Smooth muscle cell (in vitro differentiated cells): ENCODE measurements around the gene FAHD1. TPM values are rescaled to one million over a fixed set of nuclear protein-coding genes. Genes with fewer than 3 reads are reported as not detected.

Experiments
- DNase-seq: peaks from one replicate; lab custom pipeline; 2025; ENCODE audit not compliant: unreplicated experiment; lab: John Stamatoyannopoulos, UW
- H2AFZ ChIP-seq: fragments of 200-600 bp; sonication (generic); 2 replicates; pipeline ENCODE4 v1.6.0; 2016; ENCODE audit warnings: antibody characterized with exemption, low read depth, mild to moderate bottlenecking
- H3F3A ChIP-seq: fragments of 200-600 bp; sonication (generic); 2 replicates; pipeline ENCODE4 v1.6.0; 2017; ENCODE audit warnings: antibody characterized with exemption, low read depth
- H3K27ac ChIP-seq: fragments of 200-600 bp; sonication (generic); 2 replicates; pipeline ENCODE4 v1.5.1; 2016; ENCODE audit warnings: low read depth, mild to moderate bottlenecking
- H3K27me3 ChIP-seq: fragments of 200-600 bp; sonication (generic); 2 replicates; pipeline ENCODE4 v1.6.1; 2016; ENCODE audit warnings: low read depth, mild to moderate bottlenecking
- H3K36me3 ChIP-seq: fragments of 200-600 bp; sonication (generic); 2 replicates; pipeline ENCODE4 v1.5.1; 2016; ENCODE audit warnings: low read depth
- H3K4me1 ChIP-seq: fragments of 200-600 bp; sonication (generic); 2 replicates; pipeline ENCODE4 v1.5.1; 2016; ENCODE audit warnings: low read depth
- H3K4me2 ChIP-seq: fragments of 200-600 bp; sonication (generic); 2 replicates; pipeline ENCODE4 v1.6.0; 2016; ENCODE audit warnings: mild to moderate bottlenecking
- H3K4me3 ChIP-seq: fragments of 200-600 bp; sonication (generic); 2 replicates; pipeline ENCODE4 v1.5.1; 2016; ENCODE audit warnings: mild to moderate bottlenecking
- H3K79me2 ChIP-seq: fragments of 200-600 bp; sonication (generic); 2 replicates; pipeline ENCODE4 v1.6.0; 2016; ENCODE audit warnings: low read depth, mild to moderate bottlenecking
- H3K9ac ChIP-seq: fragments of 200-600 bp; sonication (generic); 2 replicates; pipeline ENCODE4 v1.6.0; 2016; ENCODE audit warnings: low read depth
- H3K9me3 ChIP-seq: fragments of 200-600 bp; sonication (generic); replicated peaks from 2 replicates; pipeline ENCODE4 v1.5.1; 2016; ENCODE audit warnings: low read depth
- H4K20me1 ChIP-seq: fragments of 200-600 bp; sonication (generic); 2 replicates; pipeline ENCODE4 v1.6.0; 2016; ENCODE audit warnings: low read depth
- CTCF ChIP-seq: fragments of 200-600 bp; sonication (generic); IDR thresholded peaks from 2 replicates; pipeline ENCODE4 v1.5.1; 2017; ENCODE audit warnings: borderline replicate concordance, mild to moderate bottlenecking, antibody characterized with exemption; ENCODE audit not compliant: insufficient read depth, poor library complexity, severe bottlenecking
- WGBS: methylation state at CpG from one replicate; pipeline ENCODE4 v1.1.7; 2016; ENCODE audit warnings: low lambda C conversion rate; 5-methylcytosine and 5-hydroxymethylcytosine counted together
- polyA plus RNA-seq: library from polyadenylated mRNA; unstranded; fragments of >200 nt; fragmentation: Nextera tagmentation; extraction: Ambion mirVana; gene quantifications from 2 replicates; pipeline ENCODE4 v1.2.1, GENCODE V29; 2016
- total RNA-seq: library from RNA; depleted of rRNA; stranded (reverse); fragments of >200 nt; gene quantifications from 2 replicates; pipeline ENCODE4 v1.2.3, GENCODE V29; 2014

Gene FAHD1
- total and polyA plus RNA-seq, 2 experiments from 2014 or later = 32.4 TPM

GRCh38 chr16:1818204-1818872 is 8.7 kb upstream of the FAHD1 start:
- Histone ChIP-seq H3K9ac (no peak overlapping the region), H3K4me2 (no peak overlapping the region), H4K20me1 (no peaks in the 10 kb centered on the region), H3K4me3 (no peak overlapping the region), H3K79me2 (no peaks in the 10 kb centered on the region), H3K36me3 (no peaks in the 10 kb centered on the region), H3K27me3 (no peaks in the 10 kb centered on the region), H2AFZ (no peak overlapping the region), H3K27ac (no peak overlapping the region), H3K9me3 (no peaks in the 10 kb centered on the region), H3K4me1 (no peaks in the 10 kb centered on the region), H3F3A (peaks cover 7% of the 10 kb centered on the region)
- no peak for DNase-seq
- WGBS = 97% methylated on average over 27 of the region's 27 CpGs
- TF ChIP-seq CTCF = no peak

- Histone ChIP-seq H3K9me3 (no peaks in the 10 kb centered on the region), H3K36me3 (no peaks in the 10 kb centered on the region)
Observed at GRCh38 chr16:1818873-1819525, 8.0 kb upstream of the FAHD1 start.

GRCh38 chr16:1819611-1820010 is 7.4 kb upstream of the FAHD1 start:
- Histone ChIP-seq H2AFZ (no peak overlapping the region), H3K4me1 (no peaks in the 10 kb centered on the region), H4K20me1 (no peaks in the 10 kb centered on the region), H3K36me3 (no peaks in the 10 kb centered on the region), H3K79me2 (peaks cover 3% of the 10 kb centered on the region), H3K4me3 (no peak overlapping the region), H3F3A (no peaks in the 10 kb centered on the region), H3K27ac (no peak overlapping the region), H3K4me2 (no peak overlapping the region), H3K27me3 (no peaks in the 10 kb centered on the region), H3K9me3 (no peaks in the 10 kb centered on the region), H3K9ac (no peak overlapping the region)
- DNase-seq = no peak
- WGBS = 94% methylated on average over 15 of the region's 15 CpGs
- no peak for TF ChIP-seq CTCF

More at GRCh38 chr16:1818873-1819525, 8.0 kb upstream of the FAHD1 start:
- no peaks in the 10 kb centered on the region for H4K20me1 ChIP-seq
- WGBS = 97% methylated on average over 35 of the region's 35 CpGs
- H2AFZ ChIP-seq = no peak overlapping the region
- no peaks in the 10 kb centered on the region for H3F3A ChIP-seq
- no peaks in the 10 kb centered on the region for H3K27me3 ChIP-seq
- H3K4me1 ChIP-seq = no peaks in the 10 kb centered on the region
- no peak overlapping the region for H3K4me3 ChIP-seq
- no peaks in the 10 kb centered on the region for H3K79me2 ChIP-seq
- H3K9ac ChIP-seq = no peak overlapping the region
- no peak overlapping the region for H3K27ac ChIP-seq
- DNase-seq = no peak
- no peak for TF ChIP-seq CTCF
- no peak overlapping the region for H3K4me2 ChIP-seq
